Ishikawa (cell line): Measurements from ENCODE around the gene TMEM168.

ENCODE experiments used
- CEBPB ChIP-seq: IDR thresholded peaks from 2 replicates; pipeline ENCODE4 v1.6.1; 2012
- CREB1 ChIP-seq: IDR thresholded peaks from 2 replicates; pipeline ENCODE4 v1.6.1; 2012; ENCODE audit warnings: low read depth
- EGR1 ChIP-seq: IDR thresholded peaks from 2 replicates; pipeline ENCODE4 v1.6.1; 2012
- EP300 ChIP-seq: IDR thresholded peaks from 2 replicates; pipeline ENCODE4 v1.6.1; 2012; ENCODE audit warnings: borderline replicate concordance
- FOXM1 ChIP-seq: IDR thresholded peaks from 2 replicates; pipeline ENCODE4 v1.6.1; 2012; ENCODE audit warnings: low read depth, borderline replicate concordance
- MAX ChIP-seq: IDR thresholded peaks from 2 replicates; pipeline ENCODE4 v1.6.1; 2012
- NFIC ChIP-seq: IDR thresholded peaks from 2 replicates; pipeline ENCODE4 v1.6.1; 2012
- RAD21 ChIP-seq: IDR thresholded peaks from 2 replicates; pipeline ENCODE4 v1.6.1; 2012; ENCODE audit warnings: low read depth
- REST ChIP-seq: IDR thresholded peaks from 2 replicates; pipeline ENCODE4 v1.6.1; 2012; ENCODE audit warnings: low read depth, mild to moderate bottlenecking
- TAF1 ChIP-seq: IDR thresholded peaks from 2 replicates; pipeline ENCODE4 v1.6.1; 2012; ENCODE audit warnings: low read depth, mild to moderate bottlenecking
- TCF12 ChIP-seq: IDR thresholded peaks from 2 replicates; pipeline ENCODE4 v1.6.1; 2012; ENCODE audit warnings: low read depth
- TEAD4 ChIP-seq: IDR thresholded peaks from 2 replicates; pipeline ENCODE4 v1.6.1; 2012
- YY1 ChIP-seq: IDR thresholded peaks from 2 replicates; pipeline ENCODE4 v1.6.1; 2012; ENCODE audit warnings: low read depth
- ZBTB7A ChIP-seq: IDR thresholded peaks from 2 replicates; pipeline ENCODE4 v1.6.1; 2012; ENCODE audit warnings: low read depth
- TF ChIP-seq, protein P1 (sequence below): IDR thresholded peaks from 2 replicates; pipeline ENCODE4 v1.6.1; 2012

The TMEM168 gene

GRCh38 chr7:112821345-112821744 lies 31.2 kb upstream of the TMEM168 start:
- TF ChIP-seq EGR1 (no peak), MAX (no peak), YY1 (no peak), TAF1 (no peak), RAD21 (no peak), NFIC (no peak), TCF12 (no peak), TEAD4 (no peak), FOXM1 (no peak), CEBPB (no peak), REST (no peak), EP300 (no peak), ZBTB7A (no peak), CREB1 (no peak)
- TF ChIP-seq, protein P1, sequence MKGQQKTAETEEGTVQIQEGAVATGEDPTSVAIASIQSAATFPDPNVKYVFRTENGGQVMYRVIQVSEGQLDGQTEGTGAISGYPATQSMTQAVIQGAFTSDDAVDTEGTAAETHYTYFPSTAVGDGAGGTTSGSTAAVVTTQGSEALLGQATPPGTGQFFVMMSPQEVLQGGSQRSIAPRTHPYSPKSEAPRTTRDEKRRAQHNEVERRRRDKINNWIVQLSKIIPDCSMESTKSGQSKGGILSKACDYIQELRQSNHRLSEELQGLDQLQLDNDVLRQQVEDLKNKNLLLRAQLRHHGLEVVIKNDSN: no peak

DNA sequence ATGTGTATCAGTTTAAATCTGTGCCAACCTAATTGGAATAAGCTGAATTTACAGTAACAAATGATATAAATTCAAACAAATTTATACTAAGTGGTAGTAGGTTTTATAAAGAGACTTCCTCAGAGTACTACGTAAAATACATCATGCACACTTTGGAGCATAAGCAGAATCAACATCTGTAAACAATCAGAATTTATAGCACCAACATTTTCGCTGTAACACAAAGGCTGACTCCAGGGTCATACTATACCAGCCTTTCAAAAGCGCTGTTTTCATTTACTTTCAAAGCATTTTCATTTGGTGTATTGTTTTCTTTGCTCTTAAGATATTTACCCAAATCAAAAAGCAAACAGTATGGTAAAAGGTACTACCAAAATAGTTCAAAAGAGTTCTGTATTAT lies 29.3 kb upstream of the TMEM168 start:
- TF ChIP-seq, protein P1: no peak
- TF ChIP-seq CREB1: no peak
- no peak for TF ChIP-seq FOXM1
- TF ChIP-seq TEAD4: no peak
- no peak for TF ChIP-seq RAD21
- no peak for TF ChIP-seq ZBTB7A
- no peak for TF ChIP-seq TAF1
- TF ChIP-seq REST: no peak
- no peak for TF ChIP-seq YY1
- no peak for TF ChIP-seq MAX
- TF ChIP-seq EP300: no peak
- no peak for TF ChIP-seq TCF12
- no peak for TF ChIP-seq NFIC
- no peak for TF ChIP-seq CEBPB
- TF ChIP-seq EGR1: no peak

- no peak for TF ChIP-seq TAF1
Measured at GRCh38 chr7:112806156-112806555, 16.0 kb upstream of the TMEM168 start.

- no peak for TF ChIP-seq MAX
- no peak for TF ChIP-seq RAD21
- no peak for TF ChIP-seq CEBPB
- no peak for TF ChIP-seq FOXM1
- TF ChIP-seq YY1: no peak
- no peak for TF ChIP-seq CREB1
- no peak for TF ChIP-seq TCF12
- no peak for TF ChIP-seq NFIC
- TF ChIP-seq ZBTB7A: no peak
- TF ChIP-seq, protein P1: no peak
- no peak for TF ChIP-seq EGR1
- no peak for TF ChIP-seq TAF1
- TF ChIP-seq REST: no peak
- no peak for TF ChIP-seq EP300
- TF ChIP-seq TEAD4: no peak
Measured at GRCh38 chr7:112802406-112802805, 12.2 kb upstream of the TMEM168 start.
